Kidney glomerular epithelial cell (primary cell): Measurements from ENCODE around the gene SMPD3.
A peak's percentile ranks its signal among the peaks of the same experiment; 100 is the strongest.

Experiments used
- DNase-seq: peaks from one replicate; lab custom pipeline; 2025; lab: John Stamatoyannopoulos, UW

Gene SMPD3

GRCh38 chr16:68472581-68472980, 24.3 kb upstream of the SMPD3 start:
- DNase-seq: no peak

GRCh38 chr16:68470461-68471150, 22.3 kb upstream of the SMPD3 start:
- DNase-seq: no peak

GRCh38 chr16:68469796-68470460, 21.6 kb upstream of the SMPD3 start:
- no peak for DNase-seq

- DNase-seq: no peak
These were observed 20.5 kb upstream of the SMPD3 start for GRCh38 chr16:68468842-68469241.

- no peak for DNase-seq
These were observed 17.9 kb upstream of the SMPD3 start for GRCh38 chr16:68466174-68466573.

- DNase-seq: no peak
These were observed 15.6 kb upstream of the SMPD3 start for GRCh38 chr16:68463904-68464303.

- DNase-seq: no peak
These were observed 11.8 kb upstream of the SMPD3 start for GRCh38 chr16:68460067-68460466.

GRCh38 chr16:68459457-68459856, 11.1 kb upstream of the SMPD3 start:
- DNase-seq: no peak

- no peak for DNase-seq
These were observed 10.2 kb upstream of the SMPD3 start for GRCh38 chr16:68458551-68458950.

- DNase-seq: no peak
These were observed 9.8 kb upstream of the SMPD3 start for GRCh38 chr16:68458101-68458500.

GRCh38 chr16:68455631-68456030, 7.3 kb upstream of the SMPD3 start:
- no peak for DNase-seq

- DNase-seq: no peak
These were observed 6.7 kb upstream of the SMPD3 start for GRCh38 chr16:68454920-68455435.

- no peak for DNase-seq
These were observed 5.5 kb upstream of the SMPD3 start for GRCh38 chr16:68453816-68454215.

- DNase-seq: peak; percentile 41
These were observed 3.9 kb upstream of the SMPD3 start for GRCh38 chr16:68452176-68452575.

GRCh38 chr16:68451676-68452075, 3.4 kb upstream of the SMPD3 start:
- DNase-seq: no peak

- peak; percentile 3 for DNase-seq
These were observed 2.5 kb upstream of the SMPD3 start for GRCh38 chr16:68450741-68451255.

GRCh38 chr16:68447653-68448359, 502 bp downstream of the SMPD3 start:
- DNase-seq: no peak

GRCh38 chr16:68446681-68447652, 1.3 kb downstream of the SMPD3 start:
- no peak for DNase-seq

- no peak for DNase-seq
These were observed 2.9 kb downstream of the SMPD3 start for GRCh38 chr16:68445458-68445857.

- DNase-seq: peak; percentile 10
These were observed 4.2 kb downstream of the SMPD3 start for GRCh38 chr16:68444056-68444657.

- no peak for DNase-seq
These were observed 11.7 kb downstream of the SMPD3 start for GRCh38 chr16:68436581-68436980.
